HUES48 (cell line): ENCODE results near the gene PAX6.

Source experiments
- H3K27ac ChIP-seq: one replicate; pipeline ENCODE4 v1.7.0; 2013; ENCODE audit warnings: low read depth, low read length, inconsistent platforms
- H3K27me3 ChIP-seq: 2 replicates; pipeline ENCODE4 v1.6.1; 2013; ENCODE audit warnings: mild to moderate bottlenecking, low read length; ENCODE audit not compliant: control insufficient read depth, insufficient read depth
- H3K36me3 ChIP-seq: 2 replicates; pipeline ENCODE4 v1.6.1; 2013; ENCODE audit warnings: low read length; ENCODE audit not compliant: control insufficient read depth, insufficient read depth
- H3K4me1 ChIP-seq: 2 replicates; pipeline ENCODE4 v1.6.1; 2013; ENCODE audit warnings: mild to moderate bottlenecking, low read length; ENCODE audit not compliant: control insufficient read depth, insufficient read depth
- H3K4me3 ChIP-seq: 2 replicates; pipeline ENCODE4 v1.5.1; 2013; ENCODE audit warnings: mild to moderate bottlenecking, low read depth, low read length
- H3K9ac ChIP-seq: 2 replicates; pipeline ENCODE4 v1.6.1; 2013; ENCODE audit warnings: mild to moderate bottlenecking, low read depth, low read length, moderate library complexity
- H3K9me3 ChIP-seq: 2 replicates; pipeline ENCODE4 v1.6.1; 2013; ENCODE audit warnings: low read length; ENCODE audit not compliant: control insufficient read depth, insufficient read depth

Gene PAX6

GRCh38 chr11:31821766-31822165 lies 10.6 kb upstream of the PAX6 start:
- no peaks in the 10 kb centered on the region for H3K9me3 ChIP-seq
- no peak overlapping the region for H3K9ac ChIP-seq
- peaks cover 100% of the 10 kb centered on the region for H3K27me3 ChIP-seq
- H3K4me1 ChIP-seq, result peaks cover 79% of the 10 kb centered on the region
- H3K4me3 ChIP-seq, result no peak overlapping the region; the same call in 1 of the 2 replicates
- no peak overlapping the region for H3K27ac ChIP-seq
- H3K36me3 ChIP-seq, result no peaks in the 10 kb centered on the region

GRCh38 chr11:31821235-31821764 lies 10.2 kb upstream of the PAX6 start:
- H3K27ac ChIP-seq, result no peak overlapping the region
- no peaks in the 10 kb centered on the region for H3K36me3 ChIP-seq
- H3K27me3 ChIP-seq, result peaks cover 100% of the 10 kb centered on the region
- H3K9ac ChIP-seq, result no peak overlapping the region
- no peaks in the 10 kb centered on the region for H3K9me3 ChIP-seq
- peaks cover 76% of the 10 kb centered on the region for H3K4me1 ChIP-seq
- no peak overlapping the region; the same call in 1 of the 2 replicates for H3K4me3 ChIP-seq

GRCh38 chr11:31820438-31820818 lies 9.3 kb upstream of the PAX6 start:
- no peaks in the 10 kb centered on the region for H3K9me3 ChIP-seq
- no peaks in the 10 kb centered on the region for H3K36me3 ChIP-seq
- peaks cover 100% of the 10 kb centered on the region for H3K27me3 ChIP-seq
- H3K4me1 ChIP-seq, result peaks cover 75% of the 10 kb centered on the region
- H3K4me3 ChIP-seq, result peak overlapping the region; percentile 51
- no peak overlapping the region for H3K9ac ChIP-seq
- H3K27ac ChIP-seq, result no peak overlapping the region

GRCh38 chr11:31819621-31820437 lies 8.7 kb upstream of the PAX6 start:
- H3K4me3 ChIP-seq, result peak overlapping the region; percentile 51
- peaks cover 75% of the 10 kb centered on the region for H3K4me1 ChIP-seq
- H3K9ac ChIP-seq, result no peak overlapping the region
- H3K27me3 ChIP-seq, result peaks cover 100% of the 10 kb centered on the region
- H3K36me3 ChIP-seq, result no peaks in the 10 kb centered on the region
- H3K9me3 ChIP-seq, result no peaks in the 10 kb centered on the region
- H3K27ac ChIP-seq, result no peak overlapping the region

- Histone ChIP-seq H3K9ac (no peak overlapping the region), H3K27ac (no peak overlapping the region), H3K36me3 (no peaks in the 10 kb centered on the region), H3K4me1 (peaks cover 74% of the 10 kb centered on the region), H3K9me3 (no peaks in the 10 kb centered on the region), H3K4me3 (peak overlapping the region; percentile 61; the same call in 1 of the 2 replicates), H3K27me3 (peaks cover 100% of the 10 kb centered on the region)
Measured at GRCh38 chr11:31818874-31819331, 7.8 kb upstream of the PAX6 start.

- H3K27me3 ChIP-seq, result peaks cover 100% of the 10 kb centered on the region
- H3K36me3 ChIP-seq, result no peaks in the 10 kb centered on the region
- H3K9ac ChIP-seq, result no peak overlapping the region
- H3K4me1 ChIP-seq, result peaks cover 73% of the 10 kb centered on the region
- H3K9me3 ChIP-seq, result no peaks in the 10 kb centered on the region
- H3K27ac ChIP-seq, result no peak overlapping the region
- peak overlapping the region; percentile 61 for H3K4me3 ChIP-seq
Measured at GRCh38 chr11:31818425-31818755, 7.3 kb upstream of the PAX6 start.

GRCh38 chr11:31817621-31818424 lies 6.7 kb upstream of the PAX6 start:
- Histone ChIP-seq H3K4me3 (peak overlapping the region; percentile 61), H3K9ac (no peak overlapping the region), H3K9me3 (no peaks in the 10 kb centered on the region), H3K27ac (no peak overlapping the region), H3K27me3 (peaks cover 100% of the 10 kb centered on the region), H3K4me1 (peaks cover 71% of the 10 kb centered on the region), H3K36me3 (no peaks in the 10 kb centered on the region)

- Histone ChIP-seq H3K9ac (no peak overlapping the region), H3K36me3 (no peaks in the 10 kb centered on the region), H3K4me1 (peaks cover 70% of the 10 kb centered on the region), H3K9me3 (no peaks in the 10 kb centered on the region), H3K4me3 (peak overlapping the region; percentile 61), H3K27ac (no peak overlapping the region), H3K27me3 (peaks cover 100% of the 10 kb centered on the region)
Measured at GRCh38 chr11:31817054-31817620, 6.0 kb upstream of the PAX6 start.

GRCh38 chr11:31816468-31817053 lies 5.4 kb upstream of the PAX6 start:
- no peak overlapping the region for H3K9ac ChIP-seq
- no peaks in the 10 kb centered on the region for H3K9me3 ChIP-seq
- H3K4me3 ChIP-seq, result peak overlapping the region; percentile 61; the same call in 1 of the 2 replicates
- peaks cover 100% of the 10 kb centered on the region for H3K27me3 ChIP-seq
- no peak overlapping the region for H3K27ac ChIP-seq
- no peaks in the 10 kb centered on the region for H3K36me3 ChIP-seq
- H3K4me1 ChIP-seq, result peaks cover 68% of the 10 kb centered on the region

- no peaks in the 10 kb centered on the region for H3K36me3 ChIP-seq
- no peak overlapping the region for H3K27ac ChIP-seq
- H3K9ac ChIP-seq, result no peak overlapping the region
- H3K27me3 ChIP-seq, result peaks cover 99% of the 10 kb centered on the region
- H3K9me3 ChIP-seq, result no peaks in the 10 kb centered on the region
- no peak overlapping the region for H3K4me3 ChIP-seq
- H3K4me1 ChIP-seq, result peaks cover 64% of the 10 kb centered on the region
Measured at GRCh38 chr11:31815711-31816467, 4.8 kb upstream of the PAX6 start.
